Stimulated activated CD4-positive, alpha-beta T cell treated with anti-CD3 and anti-CD28 coated beads, Interleukin-15, amount 100 ng/mL, for 24 hours (primary cell): ENCODE measurements around the gene ZNF511.

Experiments
- DNase-seq: peaks from one replicate; pipeline ENCODE4 v3.0.0-alpha.2; 2020

Gene ZNF511

DNA sequence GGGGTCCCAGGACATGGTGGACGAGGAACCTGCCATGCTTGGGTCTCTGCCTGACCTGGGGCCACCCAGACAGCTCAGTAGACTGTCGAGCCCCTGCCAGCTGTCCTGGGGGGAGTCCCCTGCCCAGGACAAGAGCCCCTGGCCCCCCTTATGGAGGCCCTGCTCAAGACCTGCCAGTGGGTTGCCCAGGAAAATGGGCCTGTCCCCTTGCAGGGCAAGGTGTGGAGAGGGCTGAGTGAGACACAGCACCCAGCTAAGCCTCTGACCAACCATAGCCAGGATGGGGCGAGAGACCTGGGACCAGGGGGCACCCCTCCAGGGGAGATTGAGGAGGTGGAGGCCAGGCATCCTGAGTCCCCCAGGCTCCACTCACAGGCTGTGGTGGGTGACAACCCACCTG lies 47.3 kb downstream of the ZNF511 start:
- no peak for DNase-seq

- no peak for DNase-seq
Observed at GRCh38 chr10:133356549-133357284, 48.0 kb downstream of the ZNF511 start.

- DNase-seq = peak; percentile 86
Observed at GRCh38 chr10:133357285-133358161, 48.8 kb downstream of the ZNF511 start, which contains the start of gene FUOM. FUOM (minus strand) TSS chr10:133358019; CDS start chr10:133358007, 12 bp downstream.

DNA sequence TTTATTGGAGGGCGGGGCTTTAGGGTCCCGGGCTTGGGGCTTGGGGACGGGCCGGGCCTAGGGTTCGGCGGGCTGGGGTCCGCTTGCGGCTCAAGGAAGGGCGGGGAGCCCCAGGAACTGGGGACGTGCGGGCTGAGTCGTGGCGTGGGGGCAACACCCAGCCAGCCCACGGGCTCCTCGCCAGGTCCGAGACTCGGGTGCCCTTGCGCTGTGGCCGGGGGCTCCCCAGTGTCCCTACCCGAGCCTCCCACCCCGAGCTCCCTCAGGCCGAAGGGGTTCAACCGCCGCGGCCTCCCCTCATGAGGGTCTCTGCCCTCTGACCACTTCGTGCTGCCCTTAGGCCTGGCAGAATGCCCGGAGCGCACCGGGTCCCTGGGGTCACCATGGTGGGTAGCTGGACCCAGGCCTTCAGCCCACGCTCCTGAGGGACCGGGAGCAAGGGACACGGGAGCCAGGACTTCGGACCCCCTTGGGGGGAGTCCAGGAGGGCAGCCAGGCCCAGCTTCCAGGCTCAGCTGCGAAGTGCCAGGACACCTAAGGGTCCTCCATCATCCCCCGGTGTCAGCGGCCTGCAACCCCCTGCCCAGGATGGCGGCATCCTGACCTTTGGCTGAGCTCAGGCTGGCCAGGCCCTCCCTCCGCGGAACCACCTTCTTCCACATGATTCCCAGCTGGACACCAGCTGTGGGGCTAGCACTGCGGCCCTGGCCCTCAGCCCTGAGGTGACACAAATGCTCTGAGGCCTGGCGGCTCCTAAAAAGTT lies 49.6 kb downstream of the ZNF511 start:
- DNase-seq = no peak

DNA sequence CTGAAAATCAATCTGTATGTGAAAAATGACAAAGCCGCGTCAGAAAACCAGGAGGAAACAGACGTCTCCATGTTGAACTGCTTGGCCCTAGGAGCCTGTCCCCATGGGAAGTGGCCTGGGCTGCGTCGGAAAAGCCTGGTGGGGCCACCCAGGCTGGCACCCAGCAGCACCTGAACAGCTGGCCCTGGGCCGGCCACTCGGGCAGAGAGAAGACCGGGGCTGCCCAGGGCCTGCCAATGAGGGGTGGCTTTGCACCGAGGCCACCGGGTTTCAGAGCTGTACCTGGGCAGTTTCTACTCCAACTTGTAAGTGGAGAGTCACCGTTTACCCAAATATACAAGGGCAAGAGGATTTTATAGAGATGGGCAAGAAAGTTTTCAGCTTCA lies 50.2 kb downstream of the ZNF511 start:
- no peak for DNase-seq

- no peak for DNase-seq
Observed at GRCh38 chr10:133359554-133359971, 50.8 kb downstream of the ZNF511 start.

- DNase-seq = no peak
Observed at GRCh38 chr10:133359972-133360610, 51.4 kb downstream of the ZNF511 start.

GRCh38 chr10:133361227-133361626 lies 52.5 kb downstream of the ZNF511 start:
- DNase-seq = no peak

GRCh38 chr10:133361773-133362441 lies 53.2 kb downstream of the ZNF511 start:
- DNase-seq = no peak
